ENCODE data around the gene COL12A1.

COL12A1 gene

GRCh38 chr6:75180864-75181263 is 25.0 kb downstream of the COL12A1 start:
- H3K36me3 ChIP-seq (ENCODE audit: control insufficient read depth, insufficient read depth, low read length) = no peaks in the 10 kb centered on the region
- no peak for DNase-seq (ENCODE audit: extremely low read depth, insufficient read length)
- H3K4me3 ChIP-seq (replicated peaks; ENCODE audit: low read depth, low read length) = no peak overlapping the region
- no peak for TF ChIP-seq CTCF (IDR thresholded peaks at IDR 0.05; ENCODE audit: insufficient read depth, low read length, poor library complexity, severe bottlenecking)
- no peaks in the 10 kb centered on the region for H3K27me3 ChIP-seq (replicated peaks; ENCODE audit: control insufficient read depth, insufficient read depth, low read length)

DNA sequence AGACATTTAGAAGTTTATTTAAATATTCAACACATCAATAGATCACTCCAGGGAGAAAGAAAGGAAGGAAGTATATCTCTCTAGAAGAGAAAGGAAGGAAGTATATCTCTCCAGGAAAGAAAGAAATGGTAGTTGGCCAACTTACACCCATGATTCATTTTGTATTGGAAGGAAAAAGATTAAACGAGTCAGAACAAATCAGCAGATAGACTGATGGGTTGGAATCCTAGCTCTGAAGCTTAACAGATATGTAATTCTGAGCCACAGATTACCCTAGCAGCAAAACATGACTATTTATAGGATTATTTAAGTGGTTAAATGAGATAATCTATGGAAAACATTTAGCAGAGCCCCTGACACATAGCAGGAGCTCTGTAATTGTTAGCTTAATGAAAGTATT is 27.1 kb downstream of the COL12A1 start:
- H3K27me3 ChIP-seq (replicated peaks; ENCODE audit: control insufficient read depth, insufficient read depth, low read length) = no peaks in the 10 kb centered on the region
- TF ChIP-seq CTCF (IDR thresholded peaks at IDR 0.05; ENCODE audit: insufficient read depth, low read length, poor library complexity, severe bottlenecking) = no peak
- no peak for DNase-seq (ENCODE audit: extremely low read depth, insufficient read length)
- H3K36me3 ChIP-seq (ENCODE audit: control insufficient read depth, insufficient read depth, low read length) = no peaks in the 10 kb centered on the region
- no peak overlapping the region for H3K4me3 ChIP-seq (replicated peaks; ENCODE audit: low read depth, low read length)

GRCh38 chr6:75176076-75176582 is 29.7 kb downstream of the COL12A1 start:
- no peak for DNase-seq (ENCODE audit: extremely low read depth, insufficient read length)
- H3K27me3 ChIP-seq (replicated peaks; ENCODE audit: control insufficient read depth, insufficient read depth, low read length) = no peaks in the 10 kb centered on the region
- H3K4me3 ChIP-seq (replicated peaks; ENCODE audit: low read depth, low read length) = no peak overlapping the region
- no peaks in the 10 kb centered on the region for H3K36me3 ChIP-seq (ENCODE audit: control insufficient read depth, insufficient read depth, low read length)
- TF ChIP-seq CTCF (IDR thresholded peaks at IDR 0.05; ENCODE audit: insufficient read depth, low read length, poor library complexity, severe bottlenecking) = no peak

DNA sequence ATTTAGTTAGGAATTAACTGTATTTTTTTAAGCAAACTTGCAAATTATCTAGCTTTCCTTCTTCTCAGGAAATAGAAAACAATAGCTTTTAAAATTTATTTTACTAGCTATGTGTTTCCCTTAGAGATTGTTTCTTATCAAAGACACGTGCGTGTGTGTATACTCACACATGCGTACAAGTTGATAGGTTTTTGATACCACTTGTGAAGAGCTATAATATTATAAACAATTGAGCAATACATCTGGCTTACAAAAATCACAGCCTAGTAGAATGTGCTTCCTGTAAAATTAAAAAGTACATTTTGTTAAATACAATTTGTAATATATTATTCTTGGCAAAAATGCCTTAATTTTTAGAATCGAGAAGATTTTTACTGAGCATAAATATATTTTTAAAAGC is 33.9 kb downstream of the COL12A1 start:
- TF ChIP-seq CTCF (IDR thresholded peaks at IDR 0.05; ENCODE audit: insufficient read depth, low read length, poor library complexity, severe bottlenecking) = no peak
- H3K27me3 ChIP-seq (replicated peaks; ENCODE audit: control insufficient read depth, insufficient read depth, low read length) = no peaks in the 10 kb centered on the region
- H3K4me3 ChIP-seq (replicated peaks; ENCODE audit: low read depth, low read length) = no peak overlapping the region
- DNase-seq (ENCODE audit: extremely low read depth, insufficient read length) = no peak
- H3K36me3 ChIP-seq (ENCODE audit: control insufficient read depth, insufficient read depth, low read length) = no peaks in the 10 kb centered on the region

- no peak for DNase-seq (ENCODE audit: extremely low read depth, insufficient read length)
- H3K4me3 ChIP-seq (replicated peaks; ENCODE audit: low read depth, low read length) = no peak overlapping the region
Measured at GRCh38 chr6:75171567-75171966, 34.3 kb downstream of the COL12A1 start.

More at GRCh38 chr6:75171567-75171966, 34.3 kb downstream of the COL12A1 start:
- H3K36me3 ChIP-seq (ENCODE audit: control insufficient read depth, insufficient read depth, low read length) = no peaks in the 10 kb centered on the region
- H3K27me3 ChIP-seq (replicated peaks; ENCODE audit: control insufficient read depth, insufficient read depth, low read length) = no peaks in the 10 kb centered on the region
- no peak for TF ChIP-seq CTCF (IDR thresholded peaks at IDR 0.05; ENCODE audit: insufficient read depth, low read length, poor library complexity, severe bottlenecking)
